ENCODE data around the gene TSR2.

TSR2 gene

GRCh38 chrX:54411732-54412131, 28.5 kb upstream of the TSR2 start:
- H3K79me2 ChIP-seq (ENCODE audit: control insufficient read depth, low read length), result no peaks in the 10 kb centered on the region
- peaks cover 9% of the 10 kb centered on the region for H3K4me1 ChIP-seq (ENCODE audit: control insufficient read depth, low read length)
- H3K36me3 ChIP-seq (ENCODE audit: control insufficient read depth, low read length), result no peaks in the 10 kb centered on the region
- no peaks in the 10 kb centered on the region for H3F3A ChIP-seq (ENCODE audit: control insufficient read depth, insufficient read depth)
- no peaks in the 10 kb centered on the region for H3K9me2 ChIP-seq (replicated peaks; ENCODE audit: control insufficient read depth, low read length)
- H3K27ac ChIP-seq (ENCODE audit: low read depth, low read length), result no peak overlapping the region
- H3K27me3 ChIP-seq (ENCODE audit: control insufficient read depth, low read length), result peaks cover 4% of the 10 kb centered on the region; the same call in 1 of the 2 replicates
- no peaks in the 10 kb centered on the region for H4K20me1 ChIP-seq (ENCODE audit: control insufficient read depth, insufficient read depth, low read depth, low read length)
- no peak for TF ChIP-seq CTCF (IDR thresholded peaks at IDR 0.05; ENCODE audit: low read depth, low read length, poor library complexity, severe bottlenecking)
- TF ChIP-seq EZH2phosphoT487 (IDR thresholded peaks at IDR 0.05; ENCODE audit: borderline replicate concordance, low read length), result no peak
- no peak overlapping the region for H3K4me3 ChIP-seq (ENCODE audit: low read length)
- no peak overlapping the region for H3K4me2 ChIP-seq (ENCODE audit: low read length)
- H3K9me3 ChIP-seq (ENCODE audit: control insufficient read depth, insufficient read depth, low read length), result no peaks in the 10 kb centered on the region

GRCh38 chrX:54413753-54414152, 26.5 kb upstream of the TSR2 start:
- Histone ChIP-seq H3K4me2 (ENCODE audit: low read length) (no peak overlapping the region), H3K36me3 (ENCODE audit: control insufficient read depth, low read length) (no peaks in the 10 kb centered on the region), H3K4me1 (ENCODE audit: control insufficient read depth, low read length) (peaks cover 9% of the 10 kb centered on the region), H3K27ac (ENCODE audit: low read depth, low read length) (no peak overlapping the region), H3F3A (ENCODE audit: control insufficient read depth, insufficient read depth) (no peaks in the 10 kb centered on the region), H4K20me1 (ENCODE audit: control insufficient read depth, insufficient read depth, low read depth, low read length) (no peaks in the 10 kb centered on the region), H3K79me2 (ENCODE audit: control insufficient read depth, low read length) (no peaks in the 10 kb centered on the region), H3K27me3 (ENCODE audit: control insufficient read depth, low read length) (peaks cover 8% of the 10 kb centered on the region), H3K4me3 (ENCODE audit: low read length) (no peak overlapping the region), H3K9me2 (replicated peaks; ENCODE audit: control insufficient read depth, low read length) (no peaks in the 10 kb centered on the region), H3K9me3 (ENCODE audit: control insufficient read depth, insufficient read depth, low read length) (no peaks in the 10 kb centered on the region)
- no peak for TF ChIP-seq CTCF (IDR thresholded peaks at IDR 0.05; ENCODE audit: low read depth, low read length, poor library complexity, severe bottlenecking)
- no peak for TF ChIP-seq EZH2phosphoT487 (IDR thresholded peaks at IDR 0.05; ENCODE audit: borderline replicate concordance, low read length)

GRCh38 chrX:54415534-54416350, 24.5 kb upstream of the TSR2 start:
- Histone ChIP-seq H3F3A (ENCODE audit: control insufficient read depth, insufficient read depth) (no peaks in the 10 kb centered on the region), H3K79me2 (ENCODE audit: control insufficient read depth, low read length) (no peaks in the 10 kb centered on the region), H3K4me2 (ENCODE audit: low read length) (no peak overlapping the region), H3K36me3 (ENCODE audit: control insufficient read depth, low read length) (no peaks in the 10 kb centered on the region), H4K20me1 (ENCODE audit: control insufficient read depth, insufficient read depth, low read depth, low read length) (no peaks in the 10 kb centered on the region), H3K27ac (ENCODE audit: low read depth, low read length) (no peak overlapping the region), H3K9me3 (ENCODE audit: control insufficient read depth, insufficient read depth, low read length) (no peaks in the 10 kb centered on the region), H3K4me3 (ENCODE audit: low read length) (no peak overlapping the region), H3K27me3 (ENCODE audit: control insufficient read depth, low read length) (peaks cover 8% of the 10 kb centered on the region), H3K4me1 (ENCODE audit: control insufficient read depth, low read length) (peaks cover 9% of the 10 kb centered on the region), H3K9me2 (replicated peaks; ENCODE audit: control insufficient read depth, low read length) (no peaks in the 10 kb centered on the region)
- TF ChIP-seq CTCF (IDR thresholded peaks at IDR 0.05; ENCODE audit: low read depth, low read length, poor library complexity, severe bottlenecking) (no peak), EZH2phosphoT487 (IDR thresholded peaks at IDR 0.05; ENCODE audit: borderline replicate concordance, low read length) (no peak)
